ENCODE measurements around the gene USH1C. TPM values are rescaled to one million over a fixed set of nuclear protein-coding genes. Genes with fewer than 3 reads are reported as not detected.

Gene USH1C
- not detected for total RNA-seq

DNA sequence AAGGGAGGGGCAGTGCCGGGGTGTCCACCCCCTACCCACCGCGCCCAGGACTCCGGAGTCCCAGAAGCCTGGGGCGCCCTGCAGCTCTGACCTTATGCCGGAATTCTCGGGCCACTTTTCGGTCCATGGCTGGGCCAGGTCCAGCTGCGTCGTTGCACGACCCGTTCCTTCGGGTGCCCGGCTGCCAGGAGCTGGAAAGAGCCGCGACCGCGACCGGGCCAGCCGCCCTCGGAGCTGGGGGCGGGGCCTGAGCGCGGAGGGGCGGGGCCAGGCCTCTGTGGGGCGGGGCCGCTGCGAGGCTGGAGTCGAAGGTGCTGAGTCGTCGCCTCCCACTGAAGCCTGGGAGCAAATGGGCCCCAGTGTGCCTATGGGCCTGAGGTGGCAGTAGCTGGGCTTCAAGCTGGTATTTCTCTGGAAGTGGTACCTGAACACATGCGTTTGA is at the start of gene USH1C:
Gene USH1C (minus strand): TSS at position 236 of the 442 bp plus-strand sequence. CDS start 109 bp downstream, at position 127.
- no peaks in the 10 kb centered on the region for H3K9me3 Mint-ChIP-seq
- ATAC-seq (replicated peaks in 1 of 2) (peak; percentile 71 to 86), DNase-seq (peak; percentile 33 to 49)
- peaks cover 60% of the 10 kb centered on the region for H3K27me3 Mint-ChIP-seq (ENCODE audit: low read depth)
- no peak within 1 kb of the TSS for H3K27ac Mint-ChIP-seq
- H3K4me1 Mint-ChIP-seq (ENCODE audit: low read depth), result no peaks in the 10 kb centered on the region
- peak within 1 kb of the TSS; percentile 13 to 55 for H3K4me3 Mint-ChIP-seq
- no peaks in the 10 kb centered on the region for H3K36me3 Mint-ChIP-seq (ENCODE audit: insufficient read depth in 2 of 2)

DNA sequence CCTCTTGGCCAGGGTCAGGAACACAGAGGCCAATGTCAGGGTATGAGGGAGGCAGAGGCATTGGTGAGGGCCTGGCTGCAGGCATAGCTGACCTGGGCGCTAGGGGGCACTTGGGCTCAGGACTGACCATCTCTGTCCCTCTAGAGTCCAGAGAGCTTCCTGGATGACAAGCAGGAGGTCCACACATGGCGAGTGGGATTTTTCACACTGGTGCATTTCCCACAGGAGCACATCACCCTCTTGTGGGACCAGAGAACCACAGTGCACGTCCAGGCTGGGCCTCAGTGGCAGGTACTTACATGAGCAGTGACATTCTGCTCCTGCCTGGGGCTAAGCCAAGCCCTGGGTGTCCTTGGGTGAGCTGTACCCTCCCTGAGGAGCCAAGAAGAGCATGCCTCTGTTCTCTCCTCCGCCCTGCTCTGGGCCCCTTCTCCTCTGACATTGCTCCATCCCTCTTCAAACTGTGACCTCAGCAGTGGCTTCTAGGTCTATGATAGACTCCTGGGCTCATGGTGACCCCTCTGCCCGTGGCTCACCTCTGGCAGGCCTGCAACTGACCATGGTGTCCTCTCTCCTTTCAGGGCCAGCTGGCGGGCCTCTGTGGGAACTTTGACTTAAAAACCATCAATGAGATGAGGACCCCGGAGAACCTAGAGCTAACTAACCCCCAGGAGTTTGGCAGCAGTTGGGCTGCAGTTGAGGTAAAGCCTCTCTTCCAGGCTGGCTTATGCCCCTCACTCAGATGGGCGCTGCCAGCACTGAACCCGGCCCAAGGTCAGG is 49.4 kb upstream of the USH1C start:
- no peaks in the 10 kb centered on the region for H3K27me3 Mint-ChIP-seq (ENCODE audit: low read depth)
- H3K27ac Mint-ChIP-seq, result no peak overlapping the region
- H3K4me1 Mint-ChIP-seq (ENCODE audit: low read depth), result no peaks in the 10 kb centered on the region
- no peak overlapping the region for H3K4me3 Mint-ChIP-seq
- ATAC-seq (replicated peaks in 1 of 2) (no peak), DNase-seq (no peak)
- H3K36me3 Mint-ChIP-seq (ENCODE audit: insufficient read depth in 2 of 2), result no peaks in the 10 kb centered on the region
- H3K9me3 Mint-ChIP-seq, result no peaks in the 10 kb centered on the region

DNA sequence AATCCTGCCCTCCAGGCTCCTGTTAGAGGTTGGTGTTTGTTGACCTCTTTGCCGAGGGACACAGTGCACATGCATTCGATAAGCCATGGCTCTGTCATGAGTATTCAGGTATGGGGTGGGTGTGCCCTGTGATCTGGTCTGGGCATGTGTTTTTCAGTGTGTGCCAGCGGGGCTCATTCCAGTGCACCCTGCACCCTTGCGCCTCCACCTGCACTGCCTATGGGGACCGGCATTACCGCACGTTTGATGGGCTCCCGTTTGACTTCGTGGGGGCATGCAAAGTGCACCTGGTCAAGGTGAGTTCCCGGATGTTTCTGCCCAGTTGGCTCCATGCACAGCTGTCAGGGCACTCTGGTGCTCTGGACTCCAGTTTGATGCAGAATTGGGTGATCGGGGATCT is 47.1 kb upstream of the USH1C start:
- ATAC-seq (replicated peaks in 1 of 2) (no peak), DNase-seq (no peak)
- H3K36me3 Mint-ChIP-seq (ENCODE audit: insufficient read depth in 2 of 2), result no peaks in the 10 kb centered on the region
- H3K4me1 Mint-ChIP-seq (ENCODE audit: low read depth), result no peaks in the 10 kb centered on the region
- no peaks in the 10 kb centered on the region for H3K9me3 Mint-ChIP-seq
- H3K27me3 Mint-ChIP-seq (ENCODE audit: low read depth), result peaks cover under 1% of the 10 kb centered on the region
- no peak overlapping the region for H3K27ac Mint-ChIP-seq
- no peak overlapping the region for H3K4me3 Mint-ChIP-seq

DNA sequence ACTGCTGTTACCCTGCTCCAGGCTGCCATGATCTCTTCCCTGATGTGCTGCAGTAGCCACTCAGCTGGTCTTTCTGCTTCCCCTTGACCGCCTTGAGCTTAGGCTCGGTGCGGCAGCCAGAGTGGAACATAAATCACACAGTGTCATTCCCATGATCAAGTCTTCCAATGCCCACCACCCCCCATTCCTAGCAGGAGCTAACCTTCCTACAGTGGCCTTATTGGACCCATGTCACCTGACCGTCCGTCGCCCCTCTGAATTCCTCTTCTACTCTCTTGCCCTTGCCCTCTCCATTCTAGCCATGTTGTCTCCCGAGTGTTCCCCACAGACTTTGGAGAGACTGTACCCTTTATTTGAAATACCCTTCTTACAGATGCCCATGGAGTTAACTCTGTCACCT is 46.2 kb upstream of the USH1C start:
- no peak for ATAC-seq (replicated peaks in 1 of 2)
- Mint-ChIP-seq H3K4me3 (no peak overlapping the region), H3K9me3 (no peaks in the 10 kb centered on the region), H3K4me1 (ENCODE audit: low read depth) (no peaks in the 10 kb centered on the region), H3K27me3 (ENCODE audit: low read depth) (peaks cover 9% of the 10 kb centered on the region), H3K36me3 (ENCODE audit: insufficient read depth in 2 of 2) (no peaks in the 10 kb centered on the region), H3K27ac (no peak overlapping the region)
- no peak for DNase-seq

DNA sequence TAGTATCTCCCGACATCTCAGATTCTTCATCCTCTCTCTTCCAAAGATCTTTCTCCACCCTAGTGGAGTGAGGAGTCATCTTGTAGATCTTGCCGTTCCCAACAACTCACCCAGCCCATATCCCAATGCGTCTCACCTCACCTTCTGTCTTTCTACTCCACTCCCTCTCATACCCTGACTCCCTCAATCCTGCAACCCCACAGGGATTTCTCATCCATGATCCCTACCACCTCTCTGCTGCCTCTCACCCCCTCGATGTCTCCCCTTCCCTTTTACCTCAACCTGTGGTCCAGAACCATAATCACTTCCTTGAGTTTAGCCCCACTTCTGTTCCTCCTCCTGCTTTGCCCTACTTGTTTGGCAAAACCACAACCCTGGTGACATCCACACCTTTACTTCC is 44.5 kb upstream of the USH1C start:
- no peaks in the 10 kb centered on the region for H3K9me3 Mint-ChIP-seq
- no peak for DNase-seq
- H3K4me3 Mint-ChIP-seq, result no peak overlapping the region
- H3K27ac Mint-ChIP-seq, result no peak overlapping the region
- H3K36me3 Mint-ChIP-seq (ENCODE audit: insufficient read depth in 2 of 2), result no peaks in the 10 kb centered on the region
- peaks cover 12% of the 10 kb centered on the region for H3K27me3 Mint-ChIP-seq (ENCODE audit: low read depth)
- no peak for ATAC-seq (replicated peaks in 1 of 2)
- no peaks in the 10 kb centered on the region for H3K4me1 Mint-ChIP-seq (ENCODE audit: low read depth)

DNA sequence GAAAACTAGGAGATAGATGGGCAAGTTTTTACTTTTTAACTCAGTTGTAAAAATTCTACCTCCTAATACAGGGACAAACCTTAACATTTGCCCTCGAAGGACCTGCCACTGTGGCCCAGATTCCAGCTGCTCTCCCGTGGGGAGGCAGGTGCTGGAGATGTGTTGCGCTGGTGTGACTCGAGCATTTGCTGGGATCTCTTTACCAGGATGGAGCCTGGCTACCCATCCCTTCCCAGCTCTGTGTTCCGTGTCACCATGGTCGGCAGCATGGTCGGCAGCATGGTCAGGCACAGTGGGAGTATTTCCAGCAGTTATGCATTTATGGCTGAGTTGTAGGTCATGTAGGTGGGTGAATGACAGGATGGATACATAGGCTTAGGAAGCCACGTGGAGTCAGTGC is 44.0 kb upstream of the USH1C start:
- Mint-ChIP-seq H3K27me3 (ENCODE audit: low read depth) (peaks cover 12% of the 10 kb centered on the region), H3K36me3 (ENCODE audit: insufficient read depth in 2 of 2) (no peaks in the 10 kb centered on the region), H3K27ac (no peak overlapping the region), H3K9me3 (no peaks in the 10 kb centered on the region), H3K4me1 (ENCODE audit: low read depth) (no peaks in the 10 kb centered on the region), H3K4me3 (no peak overlapping the region)
- no peak for ATAC-seq (replicated peaks in 1 of 2)
- DNase-seq, result no peak

DNA sequence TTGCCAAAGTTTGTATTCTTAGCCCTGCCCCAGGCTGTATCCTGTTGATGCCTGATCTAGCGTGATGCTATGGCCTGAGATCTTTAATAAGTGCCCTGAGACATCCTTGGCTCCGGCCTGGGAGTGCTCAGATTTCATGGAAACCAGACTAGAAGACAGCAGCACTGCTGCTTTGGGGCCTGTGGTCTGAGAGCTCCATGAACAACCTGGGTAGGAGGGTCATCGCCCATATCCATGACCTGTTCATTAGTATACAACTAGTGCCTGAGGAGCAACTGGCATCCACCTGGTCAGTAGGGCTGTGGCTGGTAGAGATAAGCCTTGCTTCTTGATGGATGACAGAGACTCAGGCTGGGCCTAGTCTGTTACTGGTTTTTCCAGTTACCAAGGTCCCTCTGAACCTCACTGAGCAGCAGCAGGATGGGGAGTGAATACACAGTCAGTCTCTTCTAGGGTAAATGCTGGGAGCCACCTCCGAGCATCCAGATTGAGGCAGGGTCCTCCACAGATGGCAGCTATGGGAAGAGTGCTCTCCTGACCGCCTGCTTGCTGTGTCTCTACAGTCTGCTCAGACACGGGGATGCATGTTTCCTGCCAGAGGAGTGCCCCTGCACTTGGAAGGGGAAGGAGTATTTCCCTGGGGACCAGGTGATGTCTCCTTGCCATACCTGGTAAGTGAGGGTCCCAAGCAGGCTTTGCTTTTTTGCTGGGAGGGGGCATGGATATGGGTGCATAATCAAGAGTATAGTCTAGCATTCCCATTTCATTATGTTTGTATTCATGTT is 41.9 kb upstream of the USH1C start:
- DNase-seq, result no peak
- Mint-ChIP-seq H3K27me3 (ENCODE audit: low read depth) (peaks cover 12% of the 10 kb centered on the region), H3K4me1 (ENCODE audit: low read depth) (no peaks in the 10 kb centered on the region), H3K4me3 (no peak overlapping the region), H3K27ac (no peak overlapping the region), H3K9me3 (no peaks in the 10 kb centered on the region), H3K36me3 (ENCODE audit: insufficient read depth in 2 of 2) (no peaks in the 10 kb centered on the region)
- ATAC-seq (replicated peaks in 1 of 2), result no peak

DNA sequence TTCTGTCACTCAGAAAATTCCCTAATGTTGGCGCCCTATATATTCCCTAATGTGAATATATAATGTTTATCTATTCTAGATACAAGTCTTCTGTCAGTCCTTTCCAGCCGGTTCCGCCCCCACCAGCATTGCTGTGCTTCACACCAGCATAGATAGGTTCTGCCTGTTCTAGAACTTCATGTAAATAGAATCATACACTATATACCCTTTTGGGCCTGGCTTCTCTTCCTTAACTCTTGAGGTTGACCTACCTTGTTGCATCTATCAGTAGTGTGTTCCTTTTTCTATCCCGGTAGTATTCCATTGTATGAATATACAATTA is 37.5 kb upstream of the USH1C start:
- H3K4me1 Mint-ChIP-seq (ENCODE audit: low read depth), result no peaks in the 10 kb centered on the region
- no peak for ATAC-seq (replicated peaks in 1 of 2)
- no peak for DNase-seq
- no peak overlapping the region for H3K4me3 Mint-ChIP-seq
- no peaks in the 10 kb centered on the region for H3K9me3 Mint-ChIP-seq
- no peak overlapping the region for H3K27ac Mint-ChIP-seq
- H3K27me3 Mint-ChIP-seq (ENCODE audit: low read depth), result peaks cover 23% of the 10 kb centered on the region
- H3K36me3 Mint-ChIP-seq (ENCODE audit: insufficient read depth in 2 of 2), result no peaks in the 10 kb centered on the region

DNA sequence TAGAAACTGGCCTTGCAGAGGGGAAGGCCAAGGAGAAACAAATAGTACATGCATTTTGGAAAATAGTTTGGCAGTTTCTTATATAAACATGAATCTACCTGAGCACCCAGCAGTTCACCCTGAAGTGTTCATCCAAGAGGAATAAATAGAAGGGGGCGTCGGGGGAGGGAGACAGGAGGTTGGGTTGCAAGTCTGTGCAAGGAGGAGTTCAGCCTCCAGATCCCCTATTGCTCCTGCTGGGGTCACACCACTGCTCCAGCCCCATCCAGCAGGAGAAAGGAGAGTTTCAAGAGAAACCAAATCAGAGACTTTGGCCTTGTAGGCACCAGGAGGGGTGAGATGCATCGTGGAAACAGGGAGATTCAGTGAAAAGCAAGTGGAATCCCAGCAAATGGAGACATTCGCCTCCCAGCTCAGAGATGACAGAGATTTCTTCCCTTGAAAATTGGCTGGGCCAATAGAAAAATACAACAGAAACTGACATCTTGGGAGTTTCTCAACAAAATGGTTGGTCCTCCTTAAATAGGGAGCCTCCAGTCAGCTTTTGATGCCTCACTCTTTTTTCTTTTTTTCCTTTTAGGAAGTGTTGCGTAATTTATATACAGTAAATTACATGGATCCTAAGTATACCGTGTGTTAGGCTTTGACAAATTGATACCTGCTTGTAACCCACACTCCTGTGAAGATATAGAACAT is 37.0 kb upstream of the USH1C start:
- Mint-ChIP-seq H3K27ac (no peak overlapping the region), H3K9me3 (no peaks in the 10 kb centered on the region), H3K36me3 (ENCODE audit: insufficient read depth in 2 of 2) (no peaks in the 10 kb centered on the region), H3K27me3 (ENCODE audit: low read depth) (peaks cover 21% of the 10 kb centered on the region), H3K4me1 (ENCODE audit: low read depth) (no peaks in the 10 kb centered on the region), H3K4me3 (no peak overlapping the region)
- DNase-seq (no peak), ATAC-seq (replicated peaks in 1 of 2) (no peak)

DNA sequence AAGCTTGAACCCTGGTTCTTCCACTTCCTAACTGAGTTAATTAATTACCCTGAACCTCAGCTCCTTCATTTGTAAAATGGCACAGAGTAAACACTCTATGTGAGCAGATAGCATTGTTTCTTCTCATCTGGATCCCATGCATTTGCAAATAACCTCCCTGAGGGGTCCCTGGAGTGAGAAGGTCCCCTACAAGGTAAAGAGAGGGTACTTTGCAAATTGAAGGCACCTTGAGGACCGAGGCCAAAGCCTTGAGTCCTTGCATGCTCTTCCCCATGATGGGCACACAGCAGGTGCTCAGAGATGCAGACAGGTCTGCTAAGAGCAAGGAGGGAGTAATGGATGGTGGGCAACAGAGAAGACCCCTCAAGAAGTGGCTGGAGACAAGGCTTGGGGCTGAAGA is 36.1 kb upstream of the USH1C start:
- peaks cover 12% of the 10 kb centered on the region for H3K27me3 Mint-ChIP-seq (ENCODE audit: low read depth)
- H3K9me3 Mint-ChIP-seq, result no peaks in the 10 kb centered on the region
- no peaks in the 10 kb centered on the region for H3K4me1 Mint-ChIP-seq (ENCODE audit: low read depth)
- H3K27ac Mint-ChIP-seq, result no peak overlapping the region
- ATAC-seq (replicated peaks in 1 of 2), result no peak
- H3K4me3 Mint-ChIP-seq, result no peak overlapping the region
- H3K36me3 Mint-ChIP-seq (ENCODE audit: insufficient read depth in 2 of 2), result no peaks in the 10 kb centered on the region
- no peak for DNase-seq

DNA sequence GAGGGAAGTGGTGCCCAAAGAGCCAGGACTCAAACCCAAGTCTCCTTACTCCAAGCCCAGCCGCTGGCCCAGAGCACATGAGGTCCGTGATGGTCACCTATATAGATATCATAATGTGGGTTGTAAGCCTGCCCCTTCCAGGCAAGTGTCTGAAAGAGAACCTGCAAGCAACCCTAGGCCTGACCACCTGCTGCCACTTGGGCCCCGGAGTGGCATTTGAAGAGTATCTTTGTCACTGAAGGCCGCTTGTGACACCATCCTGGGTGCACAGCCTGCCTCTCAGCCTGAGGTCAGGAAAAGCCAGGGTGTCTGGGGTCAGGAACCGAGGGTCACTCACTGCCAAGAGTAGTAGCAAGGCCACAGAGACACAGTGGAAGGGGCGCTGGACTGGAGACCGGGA is 35.2 kb upstream of the USH1C start:
- Mint-ChIP-seq H3K27me3 (ENCODE audit: low read depth) (peaks cover 11% of the 10 kb centered on the region), H3K27ac (no peak overlapping the region), H3K36me3 (ENCODE audit: insufficient read depth in 2 of 2) (no peaks in the 10 kb centered on the region), H3K9me3 (no peaks in the 10 kb centered on the region), H3K4me3 (no peak overlapping the region), H3K4me1 (ENCODE audit: low read depth) (no peaks in the 10 kb centered on the region)
- no peak for ATAC-seq (replicated peaks in 1 of 2)
- DNase-seq, result no peak

DNA sequence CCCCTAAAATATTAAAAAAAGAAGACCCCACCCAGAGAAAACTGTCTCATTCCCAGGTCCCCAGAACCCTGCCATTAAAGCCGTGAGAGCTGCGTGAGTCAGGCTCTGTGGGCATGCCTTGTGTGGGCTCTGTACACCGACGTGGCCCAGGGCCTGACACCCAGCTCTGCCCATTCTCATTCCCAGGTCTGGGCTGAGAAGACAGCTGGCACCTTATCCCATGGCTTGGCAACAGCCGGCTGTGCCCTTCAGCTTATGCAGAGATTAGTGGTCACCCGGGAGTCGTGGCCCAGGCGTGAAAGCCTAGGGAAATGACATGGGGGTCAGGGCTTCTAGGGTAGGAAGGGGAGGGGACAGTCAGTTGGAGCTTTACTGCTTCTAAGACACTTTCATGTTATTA is 34.7 kb upstream of the USH1C start:
- no peak for ATAC-seq (replicated peaks in 1 of 2)
- Mint-ChIP-seq H3K27me3 (ENCODE audit: low read depth) (peaks cover 12% of the 10 kb centered on the region), H3K27ac (no peak overlapping the region), H3K4me3 (no peak overlapping the region), H3K36me3 (ENCODE audit: insufficient read depth in 2 of 2) (no peaks in the 10 kb centered on the region), H3K4me1 (ENCODE audit: low read depth) (no peaks in the 10 kb centered on the region), H3K9me3 (no peaks in the 10 kb centered on the region)
- no peak for DNase-seq

DNA sequence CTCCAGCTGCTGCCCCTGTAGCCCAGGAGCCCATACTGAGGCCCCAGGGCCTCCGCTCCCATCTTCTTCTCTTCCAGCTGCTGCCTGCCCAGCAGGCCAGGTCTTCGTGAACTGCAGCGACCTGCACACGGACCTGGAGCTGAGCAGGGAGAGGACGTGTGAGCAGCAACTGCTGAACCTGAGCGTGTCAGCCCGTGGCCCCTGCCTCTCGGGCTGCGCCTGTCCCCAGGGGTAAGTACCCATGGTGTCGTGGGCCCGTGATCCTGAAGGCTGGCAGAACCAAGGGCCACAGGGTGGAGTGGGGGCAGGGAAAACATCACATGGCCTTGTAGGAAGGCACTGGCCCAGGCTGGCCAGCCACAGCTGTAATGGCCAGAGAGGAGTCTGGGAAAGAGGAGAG is 34.1 kb upstream of the USH1C start:
- no peak for DNase-seq
- no peak overlapping the region for H3K4me3 Mint-ChIP-seq

More for the DNA sequence above, 34.1 kb upstream of the USH1C start:
- no peak for ATAC-seq (replicated peaks in 1 of 2)
- H3K4me1 Mint-ChIP-seq (ENCODE audit: low read depth), result no peaks in the 10 kb centered on the region
- H3K9me3 Mint-ChIP-seq, result no peaks in the 10 kb centered on the region
- H3K27me3 Mint-ChIP-seq (ENCODE audit: low read depth), result peaks cover 19% of the 10 kb centered on the region
- no peak overlapping the region for H3K27ac Mint-ChIP-seq
- no peaks in the 10 kb centered on the region for H3K36me3 Mint-ChIP-seq (ENCODE audit: insufficient read depth in 2 of 2)
